GM19324 (cell line): ENCODE data around the gene MINDY4.

ENCODE experiments used
- ATAC-seq: cut with Tn5 transposase; IDR thresholded peaks from one replicate; pipeline ENCODE4 v1.9.1; 2021; ENCODE audit warnings: mild to moderate bottlenecking, moderate library complexity; ENCODE audit not compliant: unreplicated experiment, low FRiP score

The MINDY4 gene

DNA sequence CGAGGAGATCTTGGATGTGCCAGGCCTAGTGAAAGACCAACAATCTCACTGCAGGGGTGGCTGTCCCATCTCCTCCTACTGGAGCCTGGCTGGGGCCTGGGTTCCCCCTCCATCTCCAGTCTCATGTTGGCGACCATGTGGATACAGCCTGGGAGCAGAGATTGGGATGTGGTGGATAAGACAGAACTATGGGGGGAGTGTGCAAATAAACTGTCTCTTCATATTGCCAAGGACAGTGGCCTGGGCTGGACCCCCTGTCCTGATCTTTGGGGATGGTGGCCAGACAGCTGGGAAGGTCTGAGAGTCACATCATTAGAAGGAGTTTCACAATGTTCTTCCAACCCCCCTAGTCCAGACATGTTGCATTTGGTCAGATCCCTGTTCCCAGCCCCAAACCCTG lies 5.8 kb upstream of the MINDY4 start:
- no peak for ATAC-seq

DNA sequence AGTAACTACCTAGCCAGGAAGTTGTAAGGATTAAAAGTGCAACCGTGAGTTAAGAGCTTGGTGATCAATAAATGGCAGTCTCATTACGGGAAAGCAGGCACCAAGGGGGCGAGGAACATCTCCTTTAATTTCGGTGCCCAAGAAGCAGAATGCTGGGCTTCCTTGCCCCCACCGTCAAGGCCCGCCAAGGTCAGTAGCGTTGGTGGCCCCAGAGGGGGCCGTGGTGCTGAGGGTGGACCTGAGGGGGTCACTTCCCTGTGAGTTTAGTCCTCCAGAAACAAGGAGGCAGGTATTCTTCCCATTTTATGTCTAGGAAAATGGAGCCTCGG lies 408 bp upstream of the MINDY4 start:
- no peak for ATAC-seq

DNA sequence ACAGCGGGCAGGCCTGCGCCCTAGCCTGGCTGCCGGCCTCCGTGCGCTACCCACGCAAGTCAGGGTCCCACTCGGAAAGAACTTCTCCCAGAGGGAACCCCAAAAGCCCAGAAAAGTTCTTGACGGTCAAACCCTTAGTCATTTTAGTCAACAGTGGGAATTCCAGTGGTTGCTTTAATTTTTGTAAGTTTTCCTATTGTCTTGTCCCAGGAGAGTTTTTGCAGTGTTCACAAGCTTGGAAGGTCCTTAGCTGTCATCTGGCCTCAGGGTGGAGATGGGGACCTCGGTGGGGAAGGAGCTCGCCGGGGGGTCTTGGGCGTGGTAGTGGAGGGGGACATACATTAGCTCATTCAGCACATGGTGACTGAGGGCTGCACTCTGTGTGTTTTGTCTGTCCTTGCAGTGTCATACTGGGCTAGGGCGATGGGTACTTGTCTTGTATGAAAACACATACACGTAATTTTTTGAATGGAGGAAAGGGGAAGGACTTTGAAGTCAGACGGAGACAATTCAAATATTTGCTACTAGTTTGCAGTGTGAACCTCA lies 736 bp downstream of the MINDY4 start:
- no peak for ATAC-seq

DNA sequence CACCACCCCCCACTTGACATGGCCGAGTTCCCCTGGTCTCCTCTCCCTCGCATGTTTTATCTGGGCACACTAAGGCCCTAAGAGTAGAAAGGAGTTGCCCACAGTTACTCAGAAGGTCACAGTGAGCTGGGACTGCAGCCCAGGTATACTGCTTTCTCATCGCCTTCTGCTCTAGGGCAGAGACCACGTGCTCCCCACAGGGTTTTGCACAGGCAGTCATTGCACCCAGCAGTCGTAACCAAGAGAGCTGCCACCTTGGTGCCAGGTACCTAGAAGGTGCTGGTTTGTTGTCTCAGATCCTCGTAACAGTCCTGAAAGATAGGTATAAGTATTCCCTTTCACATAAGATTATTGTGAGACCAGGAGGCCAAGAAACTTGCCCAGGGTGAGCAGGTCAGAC lies 1.8 kb downstream of the MINDY4 start:
- no peak for ATAC-seq

DNA sequence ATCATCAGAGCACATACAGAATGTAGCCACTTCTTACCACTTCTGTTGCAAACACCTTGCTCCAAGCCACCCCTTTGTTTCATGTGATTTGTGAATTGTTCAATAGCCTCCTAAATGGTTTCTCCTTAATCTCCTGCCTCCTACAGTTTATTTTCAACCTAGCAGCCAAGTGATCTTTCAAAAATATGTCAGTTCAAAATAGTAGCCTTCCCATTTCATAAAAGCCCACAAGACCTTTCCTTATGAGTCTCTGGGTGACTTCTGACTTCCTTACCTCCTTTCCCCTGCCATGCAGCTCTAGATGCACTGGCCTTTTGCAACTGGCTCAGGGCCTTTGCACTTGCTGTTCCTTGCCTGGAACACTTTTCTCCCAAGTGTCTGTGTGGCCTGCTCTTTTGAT lies 4.8 kb downstream of the MINDY4 start:
- ATAC-seq, result no peak

DNA sequence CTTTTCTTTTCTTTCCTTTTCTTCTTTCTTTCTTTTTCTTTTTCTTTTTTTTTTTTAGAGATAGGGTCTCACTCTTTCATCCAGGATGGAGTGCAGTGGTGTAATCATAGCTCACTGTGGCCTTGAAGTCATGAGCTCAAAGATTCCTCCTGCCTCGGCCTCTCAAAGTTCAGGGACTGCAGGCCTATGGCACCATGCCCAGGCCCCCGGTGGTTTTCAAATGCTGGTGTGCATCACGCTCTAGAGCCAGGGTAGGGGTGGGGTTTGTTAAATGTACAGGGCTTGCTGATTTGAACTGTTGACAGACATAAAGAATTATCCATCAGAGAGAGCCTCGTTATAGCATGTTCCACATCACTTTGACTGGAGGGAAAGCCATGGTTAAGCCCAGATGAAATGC lies 5.8 kb downstream of the MINDY4 start:
- no peak for ATAC-seq

DNA sequence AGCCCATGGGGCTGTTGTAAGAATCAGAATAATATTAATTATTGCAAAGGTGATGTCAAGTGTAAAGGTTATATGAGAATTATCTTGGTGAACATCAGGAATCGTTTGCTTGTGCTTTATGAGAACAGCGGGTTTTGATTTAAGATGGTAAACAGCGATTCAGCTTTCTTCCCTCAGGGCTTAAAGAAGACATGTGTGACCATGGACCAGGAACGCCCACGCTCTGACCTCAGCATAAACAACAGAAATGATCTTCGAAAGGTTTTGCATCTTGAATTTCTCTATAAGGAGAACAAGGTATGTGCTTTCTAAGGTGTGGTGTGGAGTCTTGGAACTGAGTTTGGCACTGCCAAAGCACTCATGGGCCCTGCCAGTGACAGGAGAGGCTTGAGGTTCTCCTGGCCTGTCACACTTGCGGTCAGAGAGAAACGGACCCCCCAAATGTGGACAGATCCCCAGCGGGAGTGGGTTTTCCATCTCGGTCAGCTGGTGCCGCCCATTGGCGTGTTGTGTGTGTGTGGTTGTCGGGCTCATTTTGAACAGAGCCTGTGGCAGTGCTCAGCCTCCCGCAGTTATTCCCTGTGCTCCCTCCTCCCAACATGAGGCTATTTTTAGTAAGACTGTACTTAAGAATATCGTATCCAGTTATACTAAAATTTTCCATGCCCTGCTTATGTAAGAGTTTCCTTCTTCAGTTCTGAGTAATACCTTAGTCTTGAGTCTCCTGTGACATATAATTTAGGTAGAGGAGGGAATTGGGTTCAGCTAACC lies 7.2 kb downstream of the MINDY4 start:
- ATAC-seq, result no peak

DNA sequence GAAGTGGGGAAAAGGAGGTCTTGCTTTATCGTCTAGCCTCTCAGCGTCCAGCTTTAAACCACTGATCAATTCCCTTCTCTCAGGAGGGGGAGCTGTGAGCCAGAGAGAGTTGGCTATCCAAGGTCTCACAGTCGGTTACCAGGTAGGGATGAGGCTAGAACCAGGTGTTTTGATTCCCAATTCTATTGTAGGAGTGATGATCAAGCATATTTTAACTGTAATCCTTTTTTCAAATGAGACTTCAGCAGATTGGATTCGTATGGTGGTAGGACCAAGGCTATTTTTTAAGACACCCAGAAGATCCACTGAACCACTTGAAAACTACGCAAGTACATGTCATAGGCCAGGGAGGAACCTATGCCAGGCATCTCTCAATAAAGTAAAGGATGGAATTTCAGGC lies 8.4 kb downstream of the MINDY4 start:
- ATAC-seq, result no peak

DNA sequence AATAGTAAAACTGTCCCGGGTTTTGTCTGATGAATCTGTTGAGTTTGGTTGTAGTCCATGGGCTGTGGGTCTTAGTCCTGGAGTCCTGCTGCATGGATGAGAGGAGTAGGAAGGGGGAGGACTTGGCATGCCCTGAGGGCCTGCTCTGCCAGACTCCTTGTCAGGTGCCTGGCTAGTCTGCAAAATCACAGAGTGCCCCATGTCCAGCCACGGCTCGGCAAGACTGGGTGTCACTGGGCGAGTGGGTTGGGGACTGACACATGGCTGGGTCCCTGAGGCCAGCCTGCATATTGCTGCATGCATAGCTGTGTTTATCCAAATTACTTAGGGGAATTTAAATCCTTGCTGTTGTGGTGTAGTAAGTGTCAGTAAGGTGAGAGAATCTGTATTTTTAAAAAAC lies 9.7 kb downstream of the MINDY4 start:
- no peak for ATAC-seq

DNA sequence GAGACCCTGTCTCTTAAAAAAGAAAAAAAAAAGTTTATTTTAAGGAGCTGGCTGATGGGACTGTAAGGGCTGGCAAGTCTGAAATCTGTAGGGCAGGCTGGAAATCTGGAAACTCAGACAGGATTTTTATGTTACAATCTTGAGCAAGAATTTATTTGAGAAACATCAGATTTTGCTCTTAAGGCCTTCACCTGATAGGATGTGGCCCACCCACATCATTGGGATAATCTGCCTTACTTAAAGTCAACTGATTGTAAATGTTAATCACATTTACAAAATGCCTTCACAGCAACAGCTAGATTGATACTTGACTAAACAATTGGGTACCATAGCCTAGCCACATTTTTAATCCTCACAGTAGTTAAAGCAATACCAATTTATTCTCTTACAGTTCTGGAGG lies 11.5 kb downstream of the MINDY4 start:
- ATAC-seq, result no peak

DNA sequence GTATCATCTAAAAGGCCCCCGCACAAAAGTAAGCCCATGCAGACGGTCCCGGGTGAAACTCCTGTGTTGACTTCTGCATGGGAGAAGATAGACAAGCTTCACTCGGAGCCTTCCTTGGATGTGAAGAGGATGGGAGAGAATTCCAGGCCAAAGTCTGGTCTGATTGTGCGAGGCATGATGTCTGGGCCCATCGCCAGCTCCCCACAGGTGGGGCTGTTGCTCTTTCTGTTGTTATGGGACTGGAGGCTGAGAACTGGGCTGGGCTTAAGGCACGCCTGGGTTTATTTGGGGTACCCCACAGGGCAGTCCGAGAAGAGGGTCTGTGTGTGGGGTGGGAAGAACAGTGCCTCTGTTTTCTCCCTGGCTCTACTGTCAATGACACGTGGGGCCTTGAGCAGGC lies 14.6 kb downstream of the MINDY4 start:
- ATAC-seq, result no peak

DNA sequence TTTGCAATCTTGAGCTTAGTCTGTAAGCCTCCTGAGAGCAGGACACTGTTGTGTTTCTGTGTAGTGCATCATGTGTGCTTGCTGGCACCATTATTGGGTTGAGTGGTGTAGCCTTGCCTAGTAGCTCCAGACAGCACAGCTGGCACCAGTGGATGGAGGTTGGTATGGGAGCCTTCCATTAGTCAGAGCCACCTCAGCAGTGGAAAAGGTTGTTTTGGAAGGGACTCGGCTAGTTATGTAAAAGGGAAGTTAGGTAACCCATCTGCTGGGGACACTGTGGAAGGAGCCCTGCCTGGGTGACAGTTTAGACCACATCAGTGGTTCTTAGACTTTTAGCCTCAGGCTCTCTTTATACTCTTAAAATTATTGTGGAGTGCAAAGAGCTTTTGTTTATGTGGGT lies 16.3 kb downstream of the MINDY4 start:
- ATAC-seq, result no peak

DNA sequence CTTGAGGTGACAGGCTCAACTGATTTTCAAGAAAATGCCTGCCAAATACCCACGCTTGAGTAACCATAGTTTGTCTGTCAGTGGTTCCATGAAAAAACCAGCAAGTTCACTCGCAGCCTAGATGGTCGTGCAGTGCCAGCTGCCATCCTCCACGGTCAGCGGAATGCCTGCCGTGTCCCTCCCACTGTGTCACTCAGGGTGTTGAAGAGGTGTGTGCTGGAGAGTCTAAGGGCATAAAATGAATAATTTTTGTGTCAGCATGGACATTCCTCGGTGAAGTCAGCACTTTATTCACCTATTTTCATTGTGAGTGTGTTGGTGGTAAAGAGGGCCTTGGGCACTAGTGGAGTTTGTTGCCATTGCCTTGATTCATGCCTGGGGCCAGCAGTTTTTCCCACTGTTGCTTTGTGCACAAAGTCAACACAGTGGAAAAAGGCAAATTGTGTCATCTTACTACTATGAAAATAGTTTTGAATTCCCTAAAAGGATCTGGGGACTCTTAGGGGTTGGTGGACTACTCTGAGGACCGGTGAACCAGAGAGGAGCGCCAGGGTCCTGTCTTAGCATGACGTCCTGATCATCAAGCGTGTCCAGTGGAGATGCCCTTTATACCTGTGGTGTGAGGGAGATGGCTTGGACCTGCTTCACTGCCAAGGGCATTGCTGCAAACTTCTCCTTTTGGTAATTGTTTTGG lies 17.6 kb downstream of the MINDY4 start:
- no peak for ATAC-seq

DNA sequence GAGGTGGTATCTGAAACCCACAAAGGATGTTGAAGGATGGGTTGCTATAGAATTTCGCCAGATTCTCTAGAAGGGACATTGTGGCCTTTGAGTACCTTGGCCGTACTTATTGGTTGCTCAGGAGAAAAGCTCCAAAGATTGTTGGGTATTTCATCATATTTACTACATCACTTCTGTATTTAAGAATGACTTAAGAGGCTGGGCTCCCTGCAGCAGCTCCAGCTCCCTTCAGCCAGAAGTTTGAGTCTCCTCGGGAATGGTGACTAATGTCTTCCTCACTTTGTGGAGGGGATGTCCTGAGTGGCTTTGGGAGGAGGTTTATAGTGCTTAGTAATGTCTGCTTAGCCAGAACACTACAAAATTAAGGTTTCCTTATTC lies 18.1 kb downstream of the MINDY4 start:
- ATAC-seq, result no peak

DNA sequence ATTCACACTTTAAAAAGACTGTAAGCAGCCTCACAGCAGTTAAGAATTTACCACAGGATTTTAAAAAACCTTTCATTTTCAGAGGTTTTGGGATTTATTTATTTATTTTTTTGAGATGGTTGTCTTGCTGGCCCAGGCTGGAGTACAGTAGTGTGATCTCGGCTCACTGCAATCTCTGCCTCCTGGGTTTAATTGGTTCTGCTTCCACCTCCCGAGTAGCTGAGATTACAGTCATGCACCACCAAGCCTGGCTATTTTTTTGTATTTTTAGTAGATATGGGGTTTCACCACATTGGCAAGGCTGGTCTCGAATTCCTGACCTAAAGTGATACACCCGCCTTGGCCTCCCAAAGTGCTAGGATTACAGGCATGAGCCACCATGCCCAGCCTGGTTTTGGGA lies 19.1 kb downstream of the MINDY4 start:
- ATAC-seq, result no peak

DNA sequence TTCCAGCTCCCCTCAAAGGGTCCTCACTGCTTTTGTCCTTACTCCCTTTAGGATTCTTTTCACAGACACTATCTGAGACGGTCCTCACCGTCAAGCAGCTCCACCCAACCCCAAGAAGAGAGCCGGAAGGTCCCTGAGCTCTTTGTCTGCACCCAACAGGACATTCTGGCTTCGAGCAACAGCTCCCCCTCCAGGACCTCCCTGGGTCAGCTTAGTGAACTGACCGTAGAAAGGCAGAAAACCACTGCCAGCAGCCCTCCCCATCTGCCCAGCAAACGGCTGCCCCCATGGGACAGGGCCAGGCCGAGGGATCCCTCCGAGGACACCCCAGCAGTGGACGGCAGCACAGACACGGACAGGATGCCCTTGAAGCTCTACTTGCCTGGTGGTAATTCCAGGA lies 19.9 kb downstream of the MINDY4 start:
- ATAC-seq, result no peak

DNA sequence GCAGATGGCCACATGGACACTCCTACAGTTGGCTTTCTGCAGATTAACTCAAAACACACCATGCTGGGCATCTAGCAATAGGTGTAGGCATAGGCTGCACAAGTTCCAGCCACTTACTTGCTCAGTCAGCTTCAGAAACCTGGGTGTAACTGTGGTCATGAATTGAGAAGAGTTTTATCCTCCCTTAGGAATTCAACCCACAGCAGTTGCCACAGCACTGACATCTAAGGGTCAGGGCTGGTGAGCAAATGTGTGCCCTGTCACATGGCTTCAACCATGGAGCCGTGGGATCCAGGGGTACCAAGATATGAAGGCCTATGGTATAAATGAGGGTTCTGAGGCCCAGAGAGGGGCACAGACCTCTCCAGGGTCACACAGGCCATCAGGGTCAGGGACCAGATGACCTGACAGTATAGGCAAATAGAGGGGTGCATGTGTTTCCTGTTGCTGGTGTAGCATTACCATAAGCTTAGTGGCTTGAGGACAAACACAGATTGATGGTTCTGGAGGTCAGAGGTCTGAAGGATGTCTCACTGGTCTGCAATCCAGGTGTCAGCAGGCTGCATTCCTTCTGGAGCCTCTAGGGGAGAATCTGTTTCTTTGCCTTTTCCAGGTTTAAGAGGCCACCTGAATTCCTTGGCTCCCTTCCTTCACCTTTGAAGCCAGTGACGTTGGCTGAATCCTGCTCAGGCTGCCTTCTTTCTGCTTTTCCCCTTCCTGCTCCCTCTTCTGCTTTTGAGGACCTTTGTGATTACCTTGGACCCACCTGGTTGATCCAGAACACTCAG lies 24.1 kb downstream of the MINDY4 start:
- ATAC-seq, result no peak

DNA sequence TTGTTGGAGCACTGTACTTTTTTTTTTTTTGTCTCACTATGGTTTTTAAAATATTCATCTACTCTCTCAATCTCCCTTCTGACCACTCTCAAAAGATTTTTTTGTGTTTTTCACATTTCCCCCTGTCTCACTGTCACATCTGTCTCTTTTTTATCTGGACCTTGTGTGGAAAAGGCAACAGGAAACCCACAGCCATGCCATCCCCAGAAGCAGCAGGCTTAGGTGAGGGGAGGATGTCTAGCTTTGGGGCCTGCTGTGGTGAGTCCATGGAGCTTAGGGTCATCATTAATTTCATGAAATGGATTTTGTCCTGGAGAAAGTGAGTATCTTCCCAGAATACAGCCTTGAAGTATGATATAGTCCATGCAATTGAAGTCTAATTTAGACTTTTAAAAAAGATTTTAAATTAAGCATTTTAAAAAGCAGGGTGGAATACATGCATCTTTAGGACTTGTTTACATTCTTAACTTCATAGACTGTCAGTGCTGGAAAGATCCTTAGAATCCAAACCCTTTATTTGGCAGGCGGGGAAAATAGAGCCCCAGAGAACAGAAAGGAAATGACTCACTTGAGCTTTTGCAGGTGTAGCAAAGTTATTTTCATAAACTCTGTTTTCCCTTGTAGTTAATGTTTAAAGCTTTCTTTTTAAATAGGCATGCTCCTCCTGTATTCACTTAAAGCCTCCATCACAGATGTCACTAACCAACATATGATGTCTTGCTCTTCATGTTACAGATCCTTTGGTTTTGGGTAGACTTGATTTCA lies 25.1 kb downstream of the MINDY4 start:
- ATAC-seq, result no peak

DNA sequence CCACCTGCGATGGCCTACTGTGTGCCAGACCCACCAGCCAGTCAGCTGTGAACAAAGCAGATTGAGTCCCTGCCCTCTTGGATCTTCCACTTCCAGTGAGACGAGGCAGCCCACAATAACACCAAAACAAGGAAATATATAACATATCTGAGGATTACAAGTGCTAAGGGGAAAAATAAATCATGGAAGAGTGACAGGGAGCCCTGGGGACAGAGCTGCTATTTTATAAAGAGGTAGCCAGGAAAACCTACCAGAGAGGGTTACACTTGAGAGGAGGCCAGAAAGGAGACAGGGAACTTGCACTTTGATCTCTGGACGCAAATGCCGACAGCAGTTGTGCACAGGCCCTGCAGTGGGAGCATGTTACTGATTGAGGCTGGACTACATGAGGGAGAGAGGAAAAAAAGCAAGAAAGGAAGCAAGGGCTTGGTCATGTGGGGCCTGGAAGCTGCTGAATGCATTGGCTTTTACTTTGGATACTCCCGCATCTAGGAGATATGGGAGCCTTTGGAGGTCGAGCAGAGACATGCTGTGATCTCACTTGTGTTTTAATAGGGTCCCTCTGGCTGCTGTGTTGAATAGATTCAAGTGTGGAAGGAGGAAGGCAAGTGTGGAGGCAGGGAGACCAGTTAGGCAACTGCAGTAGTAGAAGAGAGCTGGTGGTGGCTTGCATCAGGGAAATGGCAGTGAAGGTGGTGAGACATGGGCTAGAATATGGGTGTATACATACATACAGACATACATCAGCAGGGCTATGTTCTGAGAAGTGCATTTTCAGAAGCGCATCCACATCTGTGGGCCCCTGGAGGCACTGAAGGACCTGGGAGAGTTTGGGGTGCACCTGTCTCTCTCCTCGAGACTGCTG lies 26.2 kb downstream of the MINDY4 start:
- no peak for ATAC-seq
